Activated T-cell treated with anti-CD3 and anti-CD28 coated beads for 48 hours (primary cell): Measurements from ENCODE around the gene CCDC121.

Experiments
- DNase-seq: peaks from one replicate; pipeline ENCODE4 v3.0.0-alpha.2; 2020; ENCODE audit warnings: low read depth

The CCDC121 gene

GRCh38 chr2:27628767-27629709 lies at the start of gene CCDC121, which contains the start of gene GPN1:
CCDC121 (minus strand) TSS chr2:27629012; CDS start chr2:27627799, 1,213 bp downstream.
GPN1 (plus strand) TSS chr2:27629050; CDS start chr2:27629059, 9 bp downstream.
- peak; percentile 93 for DNase-seq

- no peak for DNase-seq
Measured at GRCh38 chr2:27672723-27673486, 44.1 kb upstream of the CCDC121 start.

GRCh38 chr2:27671235-27671634 lies 42.4 kb upstream of the CCDC121 start:
- DNase-seq = no peak

DNA sequence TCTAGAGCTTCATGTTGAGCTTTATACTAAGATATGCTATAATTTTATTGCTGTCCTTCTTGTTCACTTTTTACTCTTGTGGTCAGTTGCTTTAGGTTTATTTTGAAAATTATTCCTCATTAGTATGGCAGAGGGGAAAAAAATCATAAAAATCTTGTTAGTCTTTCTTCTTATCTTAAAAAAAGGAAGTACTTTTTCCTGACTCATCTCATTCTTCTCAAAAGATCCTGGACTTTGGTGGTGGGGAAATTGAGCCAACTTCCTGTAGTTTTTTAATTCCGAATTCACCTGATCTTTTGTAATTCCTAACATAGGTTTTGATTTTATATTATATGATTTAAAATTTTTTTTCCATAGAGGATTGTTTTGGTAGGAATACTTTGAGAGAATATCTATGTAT lies 38.6 kb upstream of the CCDC121 start:
- DNase-seq = no peak

GRCh38 chr2:27664622-27665363 lies 36.0 kb upstream of the CCDC121 start:
- no peak for DNase-seq

DNA sequence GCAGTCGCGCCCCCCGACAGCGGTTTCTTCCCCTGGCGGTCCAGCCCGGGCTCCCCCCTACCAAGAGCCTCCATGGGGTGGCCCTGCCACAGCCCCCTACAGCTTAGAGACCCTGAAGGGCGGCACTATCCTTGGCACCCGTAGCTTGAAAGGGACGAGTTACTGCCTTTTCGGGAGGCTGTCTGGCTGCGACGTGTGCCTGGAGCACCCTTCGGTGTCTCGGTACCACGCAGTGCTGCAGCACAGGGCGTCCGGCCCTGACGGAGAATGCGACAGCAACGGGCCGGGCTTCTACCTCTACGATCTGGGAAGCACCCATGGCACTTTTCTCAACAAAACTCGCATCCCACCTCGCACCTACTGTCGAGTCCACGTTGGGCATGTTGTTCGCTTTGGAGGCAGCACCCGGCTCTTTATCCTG lies 35.4 kb upstream of the CCDC121 start:
- DNase-seq = no peak

DNA sequence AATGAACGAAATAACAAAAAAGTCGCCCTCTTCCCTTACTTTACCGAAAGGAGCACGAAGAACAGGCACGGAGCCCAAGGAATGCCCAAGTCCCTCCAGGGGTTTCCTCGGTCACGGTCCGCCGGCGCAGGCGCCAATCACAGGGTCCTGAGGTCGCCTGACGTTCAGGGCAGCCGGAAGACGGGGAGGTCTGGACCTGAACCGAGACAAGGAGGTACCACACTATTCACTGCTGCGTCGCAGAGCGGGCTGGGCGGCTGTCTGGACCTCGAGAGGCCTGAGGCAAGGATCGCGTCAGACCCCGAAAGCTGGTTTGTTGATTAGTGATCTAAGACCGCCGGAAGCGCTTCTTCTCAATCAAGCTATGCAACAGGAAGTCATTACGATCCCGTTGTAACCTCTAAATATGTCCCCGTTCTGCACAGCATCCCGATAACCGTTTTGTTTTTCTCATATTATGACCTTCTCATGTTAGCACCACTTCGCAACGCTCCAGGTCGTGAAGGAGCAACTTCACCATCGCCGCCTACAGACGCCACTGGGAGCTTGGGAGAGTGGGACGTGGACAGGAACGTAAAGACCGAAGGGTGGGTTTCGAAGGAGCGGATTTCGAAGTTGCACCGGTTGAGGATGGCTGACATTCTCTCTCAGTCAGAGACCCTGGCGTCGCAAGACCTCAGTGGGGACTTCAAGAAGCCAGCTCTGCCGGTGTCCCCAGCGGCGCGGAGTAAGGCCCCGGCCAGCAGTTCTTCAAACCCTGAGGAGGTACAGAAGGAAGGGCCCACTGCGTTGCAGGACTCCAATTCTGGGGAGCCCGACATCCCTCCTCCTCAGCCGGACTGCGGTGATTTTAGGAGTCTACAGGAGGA lies 34.7 kb upstream of the CCDC121 start, which contains the start of the genes SLC4A1AP and SUPT7L:
Gene SLC4A1AP, plus strand, starts transcription at position 605 of the 869 bp plus-strand sequence. Its CDS starts 26 bp downstream, at position 631.
Gene SUPT7L, minus strand, starts transcription at position 330 of the 869 bp plus-strand sequence. CDS start 1,422 bp downstream, outside the sequence.
- DNase-seq = peak; percentile 56

DNA sequence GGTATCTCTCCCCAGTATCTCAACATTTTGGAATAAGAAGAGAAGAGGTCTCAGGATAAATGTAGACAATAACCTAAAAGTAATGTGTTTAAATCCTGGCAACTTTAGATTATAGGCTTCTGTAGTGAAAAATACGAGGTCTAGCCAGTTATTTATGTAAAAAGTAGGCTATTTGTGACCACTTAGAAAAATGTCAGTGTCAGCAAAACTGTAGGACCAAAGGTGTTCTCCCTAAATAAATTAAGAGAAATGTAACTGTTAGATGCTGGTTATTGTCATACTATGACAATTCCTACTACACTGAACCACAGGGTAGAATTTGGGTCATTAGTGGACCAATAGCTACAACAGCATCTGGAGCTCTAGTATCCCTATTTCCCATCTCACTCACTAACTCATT lies 32.6 kb upstream of the CCDC121 start:
- DNase-seq = no peak

- DNase-seq = no peak
Measured at GRCh38 chr2:27655155-27655951, 26.5 kb upstream of the CCDC121 start.

- DNase-seq = no peak
Measured at GRCh38 chr2:27653397-27653796, 24.6 kb upstream of the CCDC121 start.

- DNase-seq = no peak
Measured at GRCh38 chr2:27652790-27653189, 24.0 kb upstream of the CCDC121 start.

GRCh38 chr2:27652341-27652740 lies 23.5 kb upstream of the CCDC121 start:
- no peak for DNase-seq

DNA sequence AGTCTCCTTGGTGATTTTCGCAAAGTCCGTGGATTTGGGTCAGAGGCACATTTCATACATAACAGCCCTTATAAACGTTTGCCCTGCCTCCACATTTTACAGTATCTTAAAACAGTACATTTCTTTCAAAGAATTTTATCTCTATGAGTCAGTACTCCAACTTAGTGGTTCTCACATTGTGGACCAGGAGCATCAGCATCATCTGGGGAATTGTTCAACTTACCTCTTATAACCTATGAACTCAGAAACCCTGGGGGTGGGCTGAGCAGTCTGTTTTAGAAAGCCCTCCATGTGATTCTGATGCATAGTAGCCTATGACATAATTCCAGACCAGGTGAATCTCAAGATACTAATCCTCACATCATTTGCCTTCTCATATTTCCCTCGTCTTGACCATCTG lies 22.2 kb upstream of the CCDC121 start:
- no peak for DNase-seq

- no peak for DNase-seq
Measured at GRCh38 chr2:27647737-27648136, 18.9 kb upstream of the CCDC121 start.

DNA sequence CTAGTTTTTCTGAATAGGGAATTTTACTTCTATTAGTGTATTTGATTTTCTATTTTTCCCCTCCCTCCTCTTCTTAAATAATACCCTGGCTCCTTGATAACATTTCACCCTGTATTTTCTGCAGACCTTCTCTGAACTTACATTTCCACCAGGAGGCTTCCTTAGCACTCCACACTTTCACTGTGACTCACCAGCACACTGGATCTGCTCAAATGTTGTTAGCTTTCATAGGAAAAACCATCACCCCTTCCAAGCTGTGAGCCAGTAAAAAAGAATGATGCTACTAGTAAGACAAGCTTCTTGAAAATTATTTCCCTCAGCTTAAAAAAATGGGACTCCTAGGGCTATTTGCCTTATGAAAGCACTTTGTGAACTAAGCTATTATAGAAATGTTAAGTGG lies 18.5 kb upstream of the CCDC121 start:
- no peak for DNase-seq

GRCh38 chr2:27645197-27645596 lies 16.4 kb upstream of the CCDC121 start:
- no peak for DNase-seq

GRCh38 chr2:27640722-27641245 lies 12.0 kb upstream of the CCDC121 start:
- no peak for DNase-seq

- DNase-seq = peak; percentile 16
Measured at GRCh38 chr2:27638709-27639108, 9.9 kb upstream of the CCDC121 start.

GRCh38 chr2:27638037-27638637 lies 9.3 kb upstream of the CCDC121 start:
- DNase-seq = no peak
